Stimulated activated CD8-positive, alpha-beta memory T cell treated with anti-CD3 and anti-CD28 coated beads, Interleukin-15, amount 100 ng/mL, for 48 hours (primary cell): Measurements from ENCODE around the gene RASSF10.
"Not testable (repeated sequence)": the region's sequence is repeated elsewhere in the genome, so short reads cannot be mapped to it uniquely, and the experiment has no call there.

Source experiments
- DNase-seq, 2 donors: peaks; one replicate each; pipeline ENCODE4 v3.0.0-alpha.2; 2020; ENCODE audit warnings: low read depth in 2 of 2

Gene RASSF10

GRCh38 chr11:13026722-13027121 is 17.6 kb downstream of the RASSF10 start:
- no peak for DNase-seq

- DNase-seq: no peak
Observed at GRCh38 chr11:13028322-13028721, 19.2 kb downstream of the RASSF10 start.

- DNase-seq: no peak
Observed at GRCh38 chr11:13029872-13030271, 20.8 kb downstream of the RASSF10 start.

GRCh38 chr11:13030857-13031256 is 21.7 kb downstream of the RASSF10 start:
- DNase-seq: no peak

GRCh38 chr11:13031349-13031748 is 22.2 kb downstream of the RASSF10 start:
- no peak for DNase-seq

- DNase-seq: no peak
Observed at GRCh38 chr11:13033760-13034533, 24.8 kb downstream of the RASSF10 start.

- no peak for DNase-seq
Observed at GRCh38 chr11:13035711-13036110, 26.6 kb downstream of the RASSF10 start.

- DNase-seq: no peak
Observed at GRCh38 chr11:13036235-13036634, 27.1 kb downstream of the RASSF10 start.

GRCh38 chr11:13038366-13038765 is 29.2 kb downstream of the RASSF10 start:
- DNase-seq: no peak

GRCh38 chr11:13039126-13039525 is 30.0 kb downstream of the RASSF10 start:
- no peak for DNase-seq

- DNase-seq: no peak
Observed at GRCh38 chr11:13040969-13041561, 31.9 kb downstream of the RASSF10 start.

- no peak for DNase-seq
Observed at GRCh38 chr11:13042873-13043342, 33.8 kb downstream of the RASSF10 start.

GRCh38 chr11:13043912-13044628 is 35.0 kb downstream of the RASSF10 start:
- DNase-seq: no peak

- DNase-seq: not testable (repeated sequence)
Observed at GRCh38 chr11:13045089-13045488, 36.0 kb downstream of the RASSF10 start.

GRCh38 chr11:13045734-13046133 is 36.6 kb downstream of the RASSF10 start:
- DNase-seq: no peak

- DNase-seq: no peak
Observed at GRCh38 chr11:13046637-13047570, 37.8 kb downstream of the RASSF10 start.

GRCh38 chr11:13047884-13048283 is 38.8 kb downstream of the RASSF10 start:
- no peak for DNase-seq

- DNase-seq: no peak
Observed at GRCh38 chr11:13051257-13051656, 42.1 kb downstream of the RASSF10 start.

- DNase-seq: no peak
Observed at GRCh38 chr11:13052130-13052571, 43.0 kb downstream of the RASSF10 start.

GRCh38 chr11:13053255-13053917 is 44.3 kb downstream of the RASSF10 start:
- no peak for DNase-seq

GRCh38 chr11:13054278-13054677 is 45.2 kb downstream of the RASSF10 start:
- DNase-seq: no peak
